Left lung (tissue), 10 donors: Measurements from ENCODE around the gene ASGR2. TPM values are rescaled to one million over a fixed set of nuclear protein-coding genes. Genes with fewer than 3 reads are reported as not detected.
"Not testable (repeated sequence)": the region's sequence is repeated elsewhere in the genome, so short reads cannot be mapped to it uniquely, and the experiment has no call there.

Experiments
- ATAC-seq: fragments of 200-7000 bp; cut with Tn5 transposase; one replicate; pipeline ENCODE4 v1.9.1; 2020; ENCODE audit warnings: moderate library complexity
- DNase-seq, 4 donors: peaks; one replicate each; pipeline ENCODE4 v3.0.0-alpha.2; 2013 to 2020
- H3K27ac ChIP-seq, 2 donors: fragments of 200-600 bp; sonication (generic) in 1 of 2; one replicate each; pipeline versions ENCODE4 v1.5.0 to v1.8.0; 2020 to 2021
- H3K27me3 ChIP-seq, 2 donors: fragments of 200-600 bp; sonication (generic) in 1 of 2; one replicate each; pipeline versions ENCODE4 v1.5.0 to v1.8.0; 2020 to 2021
- H3K36me3 ChIP-seq, 2 donors: fragments of 200-600 bp; sonication (generic) in 1 of 2; one replicate each; pipeline versions ENCODE4 v1.5.0 to v1.8.0; 2020 to 2021
- H3K4me1 ChIP-seq, 2 donors: fragments of 200-600 bp; one replicate each; pipeline ENCODE4 v1.8.0; 2021
- H3K4me3 ChIP-seq, 2 donors: fragments of 200-600 bp; sonication (generic) in 1 of 2; one replicate each; pipeline versions ENCODE4 v1.5.0 to v1.8.0; 2020 to 2021; ENCODE audit warnings: mild to moderate bottlenecking in 1 of 2
- H3K9me3 ChIP-seq, 2 donors: fragments of 200-600 bp; sonication (generic) in 1 of 2; one replicate each; pipeline versions ENCODE4 v1.5.0 to v1.8.0; 2020 to 2021
- intact Hi-C, 2 donors: fragments of 100-400 bp; cut with DNase I; formaldehyde crosslinking; loops; one replicate each; pipeline versions ENCODE4 v1.11.2 to v1.14.2; 2022
- polyA plus RNA-seq, 6 donors: library from polyadenylated mRNA; unstranded; fragments of 120-200 nt; gene quantifications; one replicate each; pipeline ENCODE4 v1.2.1, GENCODE V29; 2013; ENCODE audit not compliant: insufficient read length in 6 of 6
- total RNA-seq, 2 donors: library from RNA; stranded (reverse); fragmentation: NEBNext Ultra II Directional; extraction: Animal tissue kit (Norgen Biotek cat#: 25700); gene quantifications; one replicate each; pipeline ENCODE4 v1.2.1, GENCODE V29; 2021
- TF ChIP-seq, protein P1 (sequence below), 2 donors: fragments of 200-600 bp; sonication (generic) in 1 of 2; IDR thresholded peaks; one replicate each; pipeline versions ENCODE4 v1.5.0 to v1.8.0; 2021; ENCODE audit warnings: antibody characterized with exemption in 2 of 2
- donor health status: DM: no; HTN: yes; CAD: no.
- donor health status: DM: no; HTN: no; CAD: no.

ASGR2 gene
- total and polyA plus RNA-seq, 8 donors: 0.34 to 2.7 (median 0.62) TPM

DNA sequence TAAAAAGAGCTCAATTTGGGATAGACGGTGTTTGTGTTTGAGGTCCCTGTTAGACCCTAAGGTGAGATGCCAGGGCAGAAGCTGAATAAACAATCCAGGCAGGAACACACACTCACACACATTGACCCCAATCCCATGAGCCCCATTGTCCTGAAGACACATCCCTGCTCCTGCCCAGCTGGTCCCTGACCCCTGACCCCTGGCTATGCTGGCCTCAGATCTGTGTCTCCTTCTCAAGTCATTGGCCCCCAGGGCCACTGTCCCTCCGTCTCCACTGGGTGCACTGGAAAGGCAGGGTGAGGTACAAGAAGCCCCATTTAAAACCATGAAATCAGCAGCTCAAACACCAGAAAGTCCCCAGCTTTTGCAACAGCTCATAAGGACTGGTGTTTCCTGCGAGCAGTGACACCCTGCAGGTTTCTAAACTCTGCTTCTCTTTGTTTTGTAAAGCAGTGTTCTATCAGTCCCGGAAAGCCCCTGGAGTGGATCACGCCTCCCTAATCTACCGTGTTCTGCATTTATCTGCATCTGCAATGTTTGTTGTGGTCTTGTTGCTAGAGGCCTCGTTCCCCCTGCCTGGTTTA is 18.0 kb upstream of the ASGR2 start:
- Histone ChIP-seq H3K27me3 (peaks cover 0 to 46% of the 10 kb centered on the region in 2 donors), H3K4me1 (peaks cover 0 to 39% of the 10 kb centered on the region in 2 donors), H3K36me3 (no peaks in the 10 kb centered on the region), H3K9me3 (no peaks in the 10 kb centered on the region), H3K4me3 (peak overlapping the region in 1 of 2 donors; percentile 4), H3K27ac (peak overlapping the region in 1 of 2 donors; percentile 79)
- intact Hi-C loops: no loop called here
- DNase-seq (peak in 1 of 4 donors; percentile 37), ATAC-seq (peak; percentile 41)
- TF ChIP-seq, protein P1, sequence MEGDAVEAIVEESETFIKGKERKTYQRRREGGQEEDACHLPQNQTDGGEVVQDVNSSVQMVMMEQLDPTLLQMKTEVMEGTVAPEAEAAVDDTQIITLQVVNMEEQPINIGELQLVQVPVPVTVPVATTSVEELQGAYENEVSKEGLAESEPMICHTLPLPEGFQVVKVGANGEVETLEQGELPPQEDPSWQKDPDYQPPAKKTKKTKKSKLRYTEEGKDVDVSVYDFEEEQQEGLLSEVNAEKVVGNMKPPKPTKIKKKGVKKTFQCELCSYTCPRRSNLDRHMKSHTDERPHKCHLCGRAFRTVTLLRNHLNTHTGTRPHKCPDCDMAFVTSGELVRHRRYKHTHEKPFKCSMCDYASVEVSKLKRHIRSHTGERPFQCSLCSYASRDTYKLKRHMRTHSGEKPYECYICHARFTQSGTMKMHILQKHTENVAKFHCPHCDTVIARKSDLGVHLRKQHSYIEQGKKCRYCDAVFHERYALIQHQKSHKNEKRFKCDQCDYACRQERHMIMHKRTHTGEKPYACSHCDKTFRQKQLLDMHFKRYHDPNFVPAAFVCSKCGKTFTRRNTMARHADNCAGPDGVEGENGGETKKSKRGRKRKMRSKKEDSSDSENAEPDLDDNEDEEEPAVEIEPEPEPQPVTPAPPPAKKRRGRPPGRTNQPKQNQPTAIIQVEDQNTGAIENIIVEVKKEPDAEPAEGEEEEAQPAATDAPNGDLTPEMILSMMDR (IDR thresholded peaks at IDR 0.05): no peak

DNA sequence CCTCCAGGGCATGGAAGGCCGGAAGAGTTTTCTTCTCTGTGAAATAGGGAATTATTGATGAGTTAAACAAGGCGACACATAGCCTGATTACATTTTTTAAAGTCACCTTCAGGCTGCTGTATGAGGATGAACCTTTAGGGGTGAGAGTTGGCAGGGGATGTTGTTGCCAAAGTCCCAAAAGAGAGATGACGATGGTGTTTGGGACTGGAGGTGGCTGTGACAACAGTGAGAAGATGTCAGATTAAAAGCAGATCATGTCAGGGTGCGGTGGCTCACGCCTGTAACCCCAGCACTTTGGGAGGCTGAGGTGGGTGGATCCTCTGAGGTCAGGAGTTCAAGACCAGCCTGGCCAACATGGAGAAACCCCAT is 16.8 kb upstream of the ASGR2 start:
- intact Hi-C loops: no loop called here
- Histone ChIP-seq H3K4me1 (peaks cover 0 to 36% of the 10 kb centered on the region in 2 donors), H3K27ac (peak overlapping the region; percentile 3 to 79), H3K4me3 (peak overlapping the region in 1 of 2 donors; percentile 23), H3K36me3 (no peaks in the 10 kb centered on the region), H3K27me3 (peaks cover 0 to 34% of the 10 kb centered on the region in 2 donors), H3K9me3 (no peaks in the 10 kb centered on the region)
- ATAC-seq (no peak), DNase-seq (no peak)
- TF ChIP-seq, protein P1 (IDR thresholded peaks at IDR 0.05): no peak

DNA sequence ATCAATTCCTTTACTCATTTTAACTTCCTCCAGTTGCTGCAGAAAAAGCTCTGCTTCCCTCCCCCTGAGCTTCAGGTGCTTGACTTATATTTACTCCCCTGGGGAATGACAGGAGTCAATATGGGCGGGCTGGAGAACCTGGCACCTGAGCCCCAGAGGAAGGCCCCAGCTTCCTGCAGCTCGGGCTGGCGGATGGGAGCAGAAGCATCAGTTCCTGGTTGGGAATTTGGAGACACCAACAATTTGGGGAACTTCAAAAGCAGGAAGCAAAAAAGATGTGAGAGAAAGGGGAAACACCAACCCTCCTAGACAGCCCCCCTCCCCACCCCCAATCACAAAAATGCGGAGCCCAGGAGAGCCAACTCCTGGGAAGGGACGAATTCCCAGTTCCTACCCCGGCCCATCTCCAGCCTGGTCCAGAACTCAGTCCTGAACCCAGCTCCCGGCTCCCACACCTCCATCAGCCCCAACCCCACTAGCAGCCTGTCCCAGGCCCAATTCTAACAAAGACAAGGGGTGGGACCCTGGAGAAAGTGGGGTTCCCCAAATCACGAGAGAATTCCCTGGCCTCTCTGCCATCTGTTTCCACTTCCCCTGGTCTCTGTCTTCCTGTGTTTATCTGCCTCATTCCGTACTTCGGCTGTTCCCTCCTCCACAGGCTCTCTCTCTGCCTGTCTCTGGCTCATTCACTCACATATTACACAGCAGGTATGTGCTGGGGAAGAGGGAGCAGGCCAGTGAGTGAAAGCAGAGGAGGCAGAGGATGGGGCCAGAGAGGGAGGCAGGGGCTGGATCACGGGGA is 16.2 kb upstream of the ASGR2 start:
- intact Hi-C loops: no loop called here
- ATAC-seq (peak; percentile 16), DNase-seq (peak in 1 of 4 donors; percentile 47)
- TF ChIP-seq, protein P1 (IDR thresholded peaks at IDR 0.05): no peak
- Histone ChIP-seq H3K9me3 (no peaks in the 10 kb centered on the region), H3K27me3 (peaks cover 0 to 34% of the 10 kb centered on the region in 2 donors), H3K4me3 (peak overlapping the region in 1 of 2 donors; percentile 23), H3K27ac (peak overlapping the region; percentile 3 to 79), H3K4me1 (peaks cover 0 to 31% of the 10 kb centered on the region in 2 donors), H3K36me3 (no peaks in the 10 kb centered on the region)

DNA sequence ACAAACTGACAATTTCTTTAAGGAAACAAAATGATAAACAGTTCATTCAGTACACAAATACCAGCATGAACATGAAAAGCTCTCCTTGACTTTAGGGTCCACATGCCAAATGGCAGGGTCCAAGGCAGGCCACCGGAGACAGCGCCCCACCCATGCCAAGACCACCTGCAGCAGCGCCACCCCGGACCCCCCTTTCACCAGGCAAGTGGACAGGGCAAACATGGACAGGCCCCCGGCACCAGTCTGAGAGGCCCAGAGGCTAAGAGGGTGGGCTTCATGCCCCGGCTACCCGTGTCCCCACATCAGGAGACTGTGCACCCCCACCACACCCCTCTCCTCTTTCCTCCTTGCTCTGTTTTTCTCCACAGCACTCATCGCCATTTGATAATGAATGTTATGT is 14.7 kb upstream of the ASGR2 start:
- TF ChIP-seq, protein P1 (IDR thresholded peaks at IDR 0.05): no peak
- Histone ChIP-seq H3K4me1 (peaks cover 0 to 23% of the 10 kb centered on the region in 2 donors), H3K27me3 (peaks cover 0 to 31% of the 10 kb centered on the region in 2 donors), H3K4me3 (no peak overlapping the region), H3K36me3 (no peaks in the 10 kb centered on the region), H3K9me3 (no peaks in the 10 kb centered on the region), H3K27ac (no peak overlapping the region)
- ATAC-seq: no peak
- intact Hi-C loops: no loop called here
- peak in 1 of 4 donors; percentile 66 for DNase-seq

DNA sequence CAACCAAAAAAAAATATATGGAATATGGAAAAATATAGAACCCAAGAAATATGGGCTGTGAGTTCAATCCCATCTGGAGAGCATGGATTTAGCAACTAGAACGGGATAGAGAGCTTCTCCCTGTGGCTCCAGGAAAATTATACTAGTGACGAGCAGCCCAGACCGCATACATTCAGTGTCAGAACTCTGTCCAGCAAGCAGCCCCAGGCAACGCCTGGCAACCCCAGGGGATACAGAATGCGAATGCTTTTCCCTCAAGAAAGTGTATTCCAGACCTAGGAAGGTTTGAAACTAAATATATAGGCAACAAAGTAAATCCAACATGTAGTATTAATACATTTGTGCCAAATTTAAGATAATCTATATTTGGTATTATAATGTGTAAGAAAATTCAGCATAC is 13.5 kb upstream of the ASGR2 start:
- TF ChIP-seq, protein P1 (IDR thresholded peaks at IDR 0.05): no peak
- no peaks in the 10 kb centered on the region for H3K36me3 ChIP-seq
- peak in 1 of 4 donors; percentile 29 for DNase-seq

DNA sequence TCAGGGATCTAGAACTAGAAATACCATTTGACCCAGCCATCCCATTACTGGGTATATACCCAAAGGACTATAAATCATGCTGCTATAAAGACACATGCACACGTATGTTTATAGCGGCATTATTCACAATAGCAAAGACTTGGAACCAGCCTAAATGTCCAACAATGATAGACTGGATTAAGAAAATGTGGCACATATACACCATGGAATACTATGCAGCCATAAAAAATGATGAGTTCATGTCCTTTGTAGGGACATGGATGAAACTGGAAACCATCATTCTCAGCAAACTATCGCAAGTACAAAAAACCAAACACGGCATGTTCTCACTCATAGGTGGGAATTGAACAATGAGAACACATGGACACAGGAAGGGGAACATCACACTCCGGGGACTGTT is 12.9 kb upstream of the ASGR2 start:
- H3K27ac ChIP-seq, H3K9me3 ChIP-seq, intact Hi-C loops, H3K4me3 ChIP-seq, H3K4me1 ChIP-seq, H3K36me3 ChIP-seq, DNase-seq, ATAC-seq: not testable (repeated sequence)
- peaks cover 0 to 25% of the 10 kb centered on the region in 2 donors for H3K27me3 ChIP-seq

More for the DNA sequence above, 13.5 kb upstream of the ASGR2 start:
- no peaks in the 10 kb centered on the region for H3K9me3 ChIP-seq
- intact Hi-C loops: no loop called here
- no peak overlapping the region for H3K4me3 ChIP-seq
- peaks cover 0 to 22% of the 10 kb centered on the region in 2 donors for H3K27me3 ChIP-seq
- H3K27ac ChIP-seq: no peak overlapping the region
- no peak for ATAC-seq
- H3K4me1 ChIP-seq: peaks cover 0 to 13% of the 10 kb centered on the region in 2 donors

DNA sequence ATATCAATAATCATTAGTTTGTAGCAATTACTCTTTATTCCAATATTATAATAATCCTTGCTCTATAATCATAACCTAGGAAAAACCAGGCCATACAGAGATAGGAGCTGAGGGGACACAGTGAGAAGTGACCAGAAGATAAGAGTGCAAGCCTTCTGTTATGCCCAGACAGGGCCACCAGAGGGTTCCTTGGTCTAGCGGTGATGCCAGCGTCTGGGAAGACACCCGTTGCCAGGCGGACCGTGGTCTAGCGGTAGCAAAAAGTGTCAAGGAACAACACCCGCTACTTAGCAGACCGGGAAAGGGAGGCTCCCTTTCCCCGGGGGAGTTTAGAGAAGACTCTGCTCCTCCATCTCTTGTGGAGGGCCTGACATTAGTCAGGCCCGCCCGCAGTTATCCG is 11.8 kb upstream of the ASGR2 start:
- ATAC-seq, H3K36me3 ChIP-seq, H3K4me3 ChIP-seq, H3K27ac ChIP-seq, intact Hi-C loops, H3K9me3 ChIP-seq: not testable (repeated sequence)
- Histone ChIP-seq H3K4me1 (peaks cover 0 to 10% of the 10 kb centered on the region in 2 donors), H3K27me3 (peaks cover 0 to 28% of the 10 kb centered on the region in 2 donors)
- DNase-seq: peak in 1 of 4 donors; percentile 25
